Tibial nerve (tissue), 3 donors: Measurements from ENCODE around the gene TRPV5.

Experiments
- CTCF ChIP-seq, 5 experiments: fragments of 200-600 bp in 3 of 5; fragments of 450-650 bp in 2 of 5; sonication (generic) in 3 of 5; IDR thresholded peaks; one replicate each; pipeline ENCODE4 v1.5.1; 2016 to 2019; ENCODE audit warnings: antibody characterized with exemption in 5 of 5, mild to moderate bottlenecking in 3 of 5, moderate library complexity in 2 of 5
- POLR2A ChIP-seq, 2 donors: fragments of 450-650 bp; IDR thresholded peaks; one replicate each; pipeline ENCODE4 v1.6.1; 2017; ENCODE audit warnings: antibody characterized with exemption in 2 of 2, mild to moderate bottlenecking in 2 of 2, moderate library complexity in 2 of 2

- TF ChIP-seq CTCF (IDR thresholded peaks at IDR 0.05) (no peak), POLR2A (IDR thresholded peaks at IDR 0.05) (no peak)
Measured at GRCh38 chr7:142917447-142917846, 16.1 kb downstream of the TRPV5 start.
